ENCODE results near the gene CD247.

DNA sequence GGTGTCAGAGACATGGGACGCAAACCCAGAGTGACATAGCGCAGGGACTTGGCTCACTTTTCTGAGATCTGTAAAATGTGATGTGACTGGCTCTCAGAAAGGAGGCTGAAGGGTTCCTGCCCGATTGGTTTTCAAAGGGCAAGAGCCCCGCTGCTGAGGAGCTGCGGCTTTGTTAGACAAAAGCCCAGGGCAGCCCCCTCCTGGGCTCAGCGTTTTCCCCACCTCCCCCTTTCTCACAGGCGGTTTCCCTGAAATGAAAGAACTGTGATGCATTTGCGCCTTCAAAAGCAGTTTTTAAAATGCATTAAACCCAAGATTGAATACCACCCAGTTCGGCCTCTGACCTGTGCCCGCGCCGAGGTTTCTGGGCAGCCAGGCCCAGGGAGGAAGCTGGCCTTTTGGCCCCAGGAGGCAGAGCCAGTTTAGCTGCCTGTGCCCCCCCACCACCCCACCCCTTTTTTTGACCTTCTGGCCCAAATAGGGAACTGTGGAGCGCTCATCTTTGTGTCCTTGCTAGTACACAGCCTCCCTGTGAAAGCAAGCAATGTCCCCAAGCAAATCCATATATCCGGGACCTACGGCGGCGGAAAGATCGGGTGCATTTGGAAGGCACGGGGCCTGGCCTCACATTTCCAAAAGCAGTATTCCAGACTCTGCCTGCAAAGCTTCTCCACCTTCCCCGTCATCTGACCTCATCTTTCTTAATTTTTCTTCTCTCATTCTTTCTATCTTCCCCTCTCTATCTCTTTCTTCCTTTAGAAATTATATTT, 28.6 kb downstream of the CD247 start:
- no peak for TF ChIP-seq EZH2 (IDR thresholded peaks at IDR 0.05; ENCODE audit: borderline replicate concordance, low read depth, low read length, poor library complexity, severe bottlenecking)
- TF ChIP-seq, protein P1, sequence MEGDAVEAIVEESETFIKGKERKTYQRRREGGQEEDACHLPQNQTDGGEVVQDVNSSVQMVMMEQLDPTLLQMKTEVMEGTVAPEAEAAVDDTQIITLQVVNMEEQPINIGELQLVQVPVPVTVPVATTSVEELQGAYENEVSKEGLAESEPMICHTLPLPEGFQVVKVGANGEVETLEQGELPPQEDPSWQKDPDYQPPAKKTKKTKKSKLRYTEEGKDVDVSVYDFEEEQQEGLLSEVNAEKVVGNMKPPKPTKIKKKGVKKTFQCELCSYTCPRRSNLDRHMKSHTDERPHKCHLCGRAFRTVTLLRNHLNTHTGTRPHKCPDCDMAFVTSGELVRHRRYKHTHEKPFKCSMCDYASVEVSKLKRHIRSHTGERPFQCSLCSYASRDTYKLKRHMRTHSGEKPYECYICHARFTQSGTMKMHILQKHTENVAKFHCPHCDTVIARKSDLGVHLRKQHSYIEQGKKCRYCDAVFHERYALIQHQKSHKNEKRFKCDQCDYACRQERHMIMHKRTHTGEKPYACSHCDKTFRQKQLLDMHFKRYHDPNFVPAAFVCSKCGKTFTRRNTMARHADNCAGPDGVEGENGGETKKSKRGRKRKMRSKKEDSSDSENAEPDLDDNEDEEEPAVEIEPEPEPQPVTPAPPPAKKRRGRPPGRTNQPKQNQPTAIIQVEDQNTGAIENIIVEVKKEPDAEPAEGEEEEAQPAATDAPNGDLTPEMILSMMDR (conservative IDR thresholded peaks at IDR 0.05; ENCODE audit: low read depth, low read length) = no peak
